DND-41 (cell line): Measurements from ENCODE around the gene PHTF1.

ENCODE experiments used
- ATAC-seq: fragments of 200-7000 bp; cut with Tn5 transposase; 3 replicates; pipeline ENCODE4 v1.9.1; 2021; ENCODE audit warnings: low read depth; ENCODE audit not compliant: insufficient read depth
- DNase-seq: peaks from one replicate; pipeline ENCODE4 v3.0.0-alpha.2; 2020
- H2AFZ ChIP-seq: 2 replicates; pipeline ENCODE4 v1.6.0; 2012; ENCODE audit warnings: low read depth, low read length
- H3K27ac ChIP-seq: 2 replicates; pipeline ENCODE4 v1.5.1; 2012; ENCODE audit warnings: low read length, inconsistent platforms
- H3K27me3 ChIP-seq: fragments of 200-600 bp; sonication (generic); 2 replicates; pipeline ENCODE4 v1.6.0; 2012; ENCODE audit warnings: low read length, mild to moderate bottlenecking, inconsistent platforms; ENCODE audit not compliant: insufficient read depth, poor library complexity
- H3K36me3 ChIP-seq: 2 replicates; pipeline ENCODE4 v1.5.1; 2012; ENCODE audit warnings: low read length, inconsistent platforms; ENCODE audit not compliant: insufficient read depth
- H3K4me1 ChIP-seq: 2 replicates; pipeline ENCODE4 v1.5.1; 2012; ENCODE audit warnings: mild to moderate bottlenecking, low read length; ENCODE audit not compliant: insufficient read depth
- H3K4me2 ChIP-seq: 2 replicates; pipeline ENCODE4 v1.6.0; 2012; ENCODE audit warnings: mild to moderate bottlenecking, moderate library complexity, low read length, inconsistent platforms; ENCODE audit not compliant: insufficient read depth
- H3K4me3 ChIP-seq, 2 experiments: fragments of 200-600 bp in 1 of 2; shearing (Covaris generic) in 1 of 2; 2 replicates each; pipeline ENCODE4 v1.5.1; 2012 to 2016; ENCODE audit warnings: inconsistent platforms in 2 of 2, low read length in 2 of 2, mild to moderate bottlenecking in 2 of 2, low read depth in 1 of 2, moderate library complexity in 1 of 2
- H3K79me2 ChIP-seq: 2 replicates; pipeline ENCODE4 v1.6.0; 2012; ENCODE audit warnings: low read length, inconsistent platforms; ENCODE audit not compliant: insufficient read depth
- H3K9ac ChIP-seq: 2 replicates; pipeline ENCODE4 v1.6.0; 2012; ENCODE audit warnings: low read depth, mild to moderate bottlenecking, inconsistent platforms, low read length, moderate library complexity
- H3K9me3 ChIP-seq: 2 replicates; pipeline ENCODE4 v1.5.1; 2012; ENCODE audit warnings: low read length, moderate library complexity, mild to moderate bottlenecking, inconsistent platforms; ENCODE audit not compliant: insufficient read depth, severe bottlenecking
- H4K20me1 ChIP-seq: 2 replicates; pipeline ENCODE4 v1.6.0; 2012; ENCODE audit warnings: low read length; ENCODE audit not compliant: insufficient read depth
- EZH2 ChIP-seq: IDR thresholded peaks from 3 replicates; pipeline ENCODE4 v1.6.1; 2012; ENCODE audit warnings: borderline replicate concordance, low read depth, mild to moderate bottlenecking, moderate library complexity, low read length, inconsistent platforms; ENCODE audit not compliant: severe bottlenecking
- TF ChIP-seq, protein P1 (sequence below): IDR thresholded peaks from 2 replicates; pipeline ENCODE4 v1.5.1; 2012; ENCODE audit warnings: borderline replicate concordance, low read length, moderate library complexity, mild to moderate bottlenecking; ENCODE audit not compliant: poor library complexity, severe bottlenecking; ENCODE audit errors: extremely low read depth

PHTF1 gene

DNA sequence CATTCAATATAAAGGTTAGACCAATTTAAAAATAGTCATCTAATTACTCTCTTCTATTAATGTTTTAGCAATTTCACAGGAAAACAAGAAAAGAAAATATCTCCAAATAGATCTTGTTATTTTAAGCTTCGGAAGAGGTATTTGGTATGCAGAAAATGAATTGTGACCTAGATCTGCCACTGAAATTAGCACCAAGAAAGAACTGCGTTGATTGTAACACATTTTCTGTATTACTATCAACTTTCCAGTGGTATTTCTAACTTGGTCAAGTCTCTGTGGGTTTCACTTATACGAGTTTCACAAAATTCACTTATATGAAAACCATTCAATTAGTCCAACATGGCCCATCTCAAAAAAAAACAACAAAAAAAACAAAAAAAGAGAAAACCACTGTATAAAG lies 41.2 kb upstream of the PHTF1 start:
- Histone ChIP-seq H3K27ac (no peak overlapping the region), H2AFZ (no peak overlapping the region), H3K4me3 (peak overlapping the region in 1 of 2 experiments; percentile 2; a peak in 1 of 4 replicates), H3K27me3 (no peaks in the 10 kb centered on the region), H3K9ac (no peak overlapping the region), H3K4me1 (peaks cover 21% of the 10 kb centered on the region), H3K4me2 (no peak overlapping the region), H3K9me3 (no peaks in the 10 kb centered on the region), H4K20me1 (peaks cover 21% of the 10 kb centered on the region; the same call in 1 of the 2 replicates), H3K36me3 (peaks cover 37% of the 10 kb centered on the region), H3K79me2 (peaks cover 98% of the 10 kb centered on the region)
- ATAC-seq (no peak), DNase-seq (no peak)
- TF ChIP-seq EZH2: no peak

- H3K4me1 ChIP-seq: peaks cover 3% of the 10 kb centered on the region; the same call in 1 of the 2 replicates
- no peak overlapping the region for H3K9ac ChIP-seq
- H3K4me3 ChIP-seq: no peak overlapping the region
- TF ChIP-seq, protein P1, sequence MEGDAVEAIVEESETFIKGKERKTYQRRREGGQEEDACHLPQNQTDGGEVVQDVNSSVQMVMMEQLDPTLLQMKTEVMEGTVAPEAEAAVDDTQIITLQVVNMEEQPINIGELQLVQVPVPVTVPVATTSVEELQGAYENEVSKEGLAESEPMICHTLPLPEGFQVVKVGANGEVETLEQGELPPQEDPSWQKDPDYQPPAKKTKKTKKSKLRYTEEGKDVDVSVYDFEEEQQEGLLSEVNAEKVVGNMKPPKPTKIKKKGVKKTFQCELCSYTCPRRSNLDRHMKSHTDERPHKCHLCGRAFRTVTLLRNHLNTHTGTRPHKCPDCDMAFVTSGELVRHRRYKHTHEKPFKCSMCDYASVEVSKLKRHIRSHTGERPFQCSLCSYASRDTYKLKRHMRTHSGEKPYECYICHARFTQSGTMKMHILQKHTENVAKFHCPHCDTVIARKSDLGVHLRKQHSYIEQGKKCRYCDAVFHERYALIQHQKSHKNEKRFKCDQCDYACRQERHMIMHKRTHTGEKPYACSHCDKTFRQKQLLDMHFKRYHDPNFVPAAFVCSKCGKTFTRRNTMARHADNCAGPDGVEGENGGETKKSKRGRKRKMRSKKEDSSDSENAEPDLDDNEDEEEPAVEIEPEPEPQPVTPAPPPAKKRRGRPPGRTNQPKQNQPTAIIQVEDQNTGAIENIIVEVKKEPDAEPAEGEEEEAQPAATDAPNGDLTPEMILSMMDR: no peak
- no peak for TF ChIP-seq EZH2
- peaks cover 58% of the 10 kb centered on the region for H3K36me3 ChIP-seq
- DNase-seq (no peak), ATAC-seq (no peak)
- H3K27ac ChIP-seq: no peak overlapping the region
- no peak overlapping the region for H3K4me2 ChIP-seq
- no peaks in the 10 kb centered on the region for H3K9me3 ChIP-seq
- H4K20me1 ChIP-seq: peaks cover 18% of the 10 kb centered on the region; the same call in 1 of the 2 replicates
- no peak overlapping the region for H2AFZ ChIP-seq
- peaks cover 98% of the 10 kb centered on the region for H3K79me2 ChIP-seq
- no peaks in the 10 kb centered on the region for H3K27me3 ChIP-seq
Observed at GRCh38 chr1:113797472-113797871, 38.2 kb upstream of the PHTF1 start.

GRCh38 chr1:113793878-113794834 lies 34.9 kb upstream of the PHTF1 start:
- Histone ChIP-seq H3K27me3 (no peaks in the 10 kb centered on the region), H3K9ac (no peak overlapping the region), H4K20me1 (peaks cover 21% of the 10 kb centered on the region), H3K4me2 (no peak overlapping the region), H2AFZ (no peak overlapping the region), H3K4me1 (peaks cover 6% of the 10 kb centered on the region; the same call in 1 of the 2 replicates), H3K79me2 (peaks cover 98% of the 10 kb centered on the region), H3K4me3 (no peak overlapping the region), H3K9me3 (no peaks in the 10 kb centered on the region), H3K36me3 (peaks cover 74% of the 10 kb centered on the region), H3K27ac (no peak overlapping the region)
- no peak for ATAC-seq
- no peak for DNase-seq
- TF ChIP-seq, protein P1: no peak
- no peak for TF ChIP-seq EZH2

GRCh38 chr1:113792986-113793385 lies 33.7 kb upstream of the PHTF1 start:
- Histone ChIP-seq H3K79me2 (peaks cover 98% of the 10 kb centered on the region), H3K4me2 (no peak overlapping the region)
- ATAC-seq: no peak

More at GRCh38 chr1:113792986-113793385, 33.7 kb upstream of the PHTF1 start:
- no peak for TF ChIP-seq EZH2
- TF ChIP-seq, protein P1: no peak
- DNase-seq: no peak
- peaks cover 20% of the 10 kb centered on the region for H4K20me1 ChIP-seq
- H2AFZ ChIP-seq: no peak overlapping the region
- H3K4me1 ChIP-seq: peaks cover 6% of the 10 kb centered on the region; the same call in 1 of the 2 replicates
- no peak overlapping the region for H3K4me3 ChIP-seq
- no peaks in the 10 kb centered on the region for H3K27me3 ChIP-seq
- no peaks in the 10 kb centered on the region for H3K9me3 ChIP-seq
- no peak overlapping the region for H3K27ac ChIP-seq
- H3K36me3 ChIP-seq: peaks cover 70% of the 10 kb centered on the region
- no peak overlapping the region for H3K9ac ChIP-seq
